ENCODE results near the gene SMG9. TPM values are rescaled to one million over a fixed set of nuclear protein-coding genes. Genes with fewer than 3 reads are reported as not detected.

The SMG9 gene
- total and polyA plus RNA-seq, 2 donors (not counting 1 experiment from before 2014, with no cell fraction given): 6.0 to 6.1 TPM

DNA sequence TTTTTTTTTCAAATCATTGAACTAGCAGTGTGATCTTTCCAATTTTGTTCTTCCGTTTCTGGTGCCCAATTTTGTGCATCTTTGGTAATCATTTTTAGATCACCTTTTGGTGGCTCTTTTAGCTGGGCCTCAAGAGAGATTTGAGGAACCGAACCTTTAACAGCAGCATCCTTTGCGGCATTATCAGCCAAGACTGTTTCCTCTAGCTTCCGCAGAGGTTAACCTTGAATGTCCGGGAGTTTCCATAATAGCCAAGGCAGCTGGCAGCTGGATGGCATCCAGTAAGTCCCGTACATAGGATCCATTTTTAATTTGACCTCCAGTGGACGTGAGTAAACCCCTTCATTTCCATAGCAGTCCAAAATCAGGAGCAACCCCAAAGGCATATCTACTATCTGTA lies 29.3 kb downstream of the SMG9 start:
- H3K4me1 ChIP-seq (ENCODE audit: control insufficient read depth, extremely low read depth, insufficient read depth, low read length): no peaks in the 10 kb centered on the region
- no peak overlapping the region for H2AFZ ChIP-seq (ENCODE audit: low read length)
- no peaks in the 10 kb centered on the region for H3K79me2 ChIP-seq (ENCODE audit: control insufficient read depth, insufficient read depth, low read length)
- no peaks in the 10 kb centered on the region for H3K27me3 ChIP-seq (ENCODE audit: control insufficient read depth, insufficient read depth, low read length)
- no peak overlapping the region for H3K9ac ChIP-seq (ENCODE audit: insufficient read depth, low read length)
- H3K27ac ChIP-seq (ENCODE audit: insufficient read depth, low read length): no peak overlapping the region
- no peak overlapping the region for H3K4me3 ChIP-seq (replicated peaks in 1 of 4; ENCODE audit: control extremely low read depth in 1 of 4, insufficient read depth in 1 of 4, low read depth in 3 of 4, low read length in 4 of 4)
- H3K9me3 ChIP-seq (ENCODE audit: control insufficient read depth, insufficient read depth, low read depth, low read length): no peaks in the 10 kb centered on the region
- no peak for DNase-seq (ENCODE audit: low read depth in 2 of 2)
- H4K20me1 ChIP-seq (ENCODE audit: control insufficient read depth, extremely low read depth, insufficient read depth, low read length): no peaks in the 10 kb centered on the region
- no peak overlapping the region for H3K4me2 ChIP-seq (ENCODE audit: extremely low read depth, insufficient read depth, low read length)
- TF ChIP-seq, protein P1, sequence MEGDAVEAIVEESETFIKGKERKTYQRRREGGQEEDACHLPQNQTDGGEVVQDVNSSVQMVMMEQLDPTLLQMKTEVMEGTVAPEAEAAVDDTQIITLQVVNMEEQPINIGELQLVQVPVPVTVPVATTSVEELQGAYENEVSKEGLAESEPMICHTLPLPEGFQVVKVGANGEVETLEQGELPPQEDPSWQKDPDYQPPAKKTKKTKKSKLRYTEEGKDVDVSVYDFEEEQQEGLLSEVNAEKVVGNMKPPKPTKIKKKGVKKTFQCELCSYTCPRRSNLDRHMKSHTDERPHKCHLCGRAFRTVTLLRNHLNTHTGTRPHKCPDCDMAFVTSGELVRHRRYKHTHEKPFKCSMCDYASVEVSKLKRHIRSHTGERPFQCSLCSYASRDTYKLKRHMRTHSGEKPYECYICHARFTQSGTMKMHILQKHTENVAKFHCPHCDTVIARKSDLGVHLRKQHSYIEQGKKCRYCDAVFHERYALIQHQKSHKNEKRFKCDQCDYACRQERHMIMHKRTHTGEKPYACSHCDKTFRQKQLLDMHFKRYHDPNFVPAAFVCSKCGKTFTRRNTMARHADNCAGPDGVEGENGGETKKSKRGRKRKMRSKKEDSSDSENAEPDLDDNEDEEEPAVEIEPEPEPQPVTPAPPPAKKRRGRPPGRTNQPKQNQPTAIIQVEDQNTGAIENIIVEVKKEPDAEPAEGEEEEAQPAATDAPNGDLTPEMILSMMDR (conservative IDR thresholded peaks at IDR 0.05 in 1 of 2, IDR thresholded peaks at IDR 0.05 in 1 of 2; ENCODE audit: low read depth in 1 of 2, low read length in 2 of 2): no peak
- no peak for TF ChIP-seq EZH2 (IDR thresholded peaks at IDR 0.05; ENCODE audit: low read length, missing control alignments)
- H3K36me3 ChIP-seq (ENCODE audit: control insufficient read depth, insufficient read depth, low read length): peaks cover 5% of the 10 kb centered on the region

DNA sequence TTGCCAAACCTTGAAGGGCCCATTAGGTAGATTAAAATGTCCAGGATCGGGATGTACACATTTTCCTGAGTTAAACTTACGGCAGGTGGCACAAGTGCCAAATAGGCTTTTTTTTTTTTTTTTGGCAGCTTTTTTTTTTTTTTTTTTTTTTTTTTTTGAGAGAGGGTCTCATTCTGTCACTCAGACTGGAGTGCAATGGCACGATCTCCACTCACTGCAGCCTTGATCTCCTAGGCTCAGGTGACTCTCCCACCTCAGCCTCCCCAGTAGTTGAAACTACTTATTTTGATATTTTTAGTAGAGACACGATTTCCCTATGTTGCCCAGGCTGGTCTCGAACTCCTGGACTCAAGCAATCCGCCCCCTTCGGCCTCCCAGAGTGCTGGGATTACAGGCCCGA lies 29.9 kb downstream of the SMG9 start:
- H3K9me3 ChIP-seq (ENCODE audit: control insufficient read depth, insufficient read depth, low read depth, low read length): no peaks in the 10 kb centered on the region
- no peak for DNase-seq (ENCODE audit: low read depth in 2 of 2)
- no peak overlapping the region for H3K9ac ChIP-seq (ENCODE audit: insufficient read depth, low read length)
- H3K36me3 ChIP-seq (ENCODE audit: control insufficient read depth, insufficient read depth, low read length): peaks cover 5% of the 10 kb centered on the region
- H3K4me1 ChIP-seq (ENCODE audit: control insufficient read depth, extremely low read depth, insufficient read depth, low read length): no peaks in the 10 kb centered on the region
- no peak overlapping the region for H3K4me2 ChIP-seq (ENCODE audit: extremely low read depth, insufficient read depth, low read length)
- H4K20me1 ChIP-seq (ENCODE audit: control insufficient read depth, extremely low read depth, insufficient read depth, low read length): no peaks in the 10 kb centered on the region
- no peaks in the 10 kb centered on the region for H3K79me2 ChIP-seq (ENCODE audit: control insufficient read depth, insufficient read depth, low read length)
- TF ChIP-seq EZH2 (IDR thresholded peaks at IDR 0.05; ENCODE audit: low read length, missing control alignments): no peak
- TF ChIP-seq, protein P1 (conservative IDR thresholded peaks at IDR 0.05 in 1 of 2, IDR thresholded peaks at IDR 0.05 in 1 of 2; ENCODE audit: low read depth in 1 of 2, low read length in 2 of 2): no peak
- H3K27ac ChIP-seq (ENCODE audit: insufficient read depth, low read length): no peak overlapping the region
- no peak overlapping the region for H2AFZ ChIP-seq (ENCODE audit: low read length)
- no peaks in the 10 kb centered on the region for H3K27me3 ChIP-seq (ENCODE audit: control insufficient read depth, insufficient read depth, low read length)
- H3K4me3 ChIP-seq (replicated peaks in 1 of 4; ENCODE audit: control extremely low read depth in 1 of 4, insufficient read depth in 1 of 4, low read depth in 3 of 4, low read length in 4 of 4): no peak overlapping the region

DNA sequence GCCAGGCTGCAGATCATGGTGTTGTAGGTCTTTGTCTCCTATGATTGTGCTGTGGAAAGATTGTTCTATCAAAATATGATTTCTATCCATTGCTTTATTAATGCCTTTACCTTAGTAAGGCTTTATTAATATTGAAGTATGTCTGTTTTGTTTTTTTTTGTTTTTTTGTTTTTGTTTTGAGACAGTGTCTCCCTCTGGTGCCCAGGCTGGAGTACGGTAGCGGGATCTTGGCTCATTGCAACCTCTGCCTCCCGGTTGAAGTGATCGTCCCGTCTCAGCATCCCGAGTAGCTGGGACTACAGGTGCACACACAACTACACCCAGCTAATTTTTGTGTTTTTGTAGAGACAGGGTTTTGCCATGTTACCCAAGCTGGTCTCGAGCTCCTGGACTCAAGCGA lies 31.2 kb downstream of the SMG9 start:
- Histone ChIP-seq H3K27me3 (ENCODE audit: control insufficient read depth, insufficient read depth, low read length) (no peaks in the 10 kb centered on the region), H3K36me3 (ENCODE audit: control insufficient read depth, insufficient read depth, low read length) (peaks cover 2% of the 10 kb centered on the region), H3K9me3 (ENCODE audit: control insufficient read depth, insufficient read depth, low read depth, low read length) (no peaks in the 10 kb centered on the region), H3K4me3 (replicated peaks in 1 of 4; ENCODE audit: control extremely low read depth in 1 of 4, insufficient read depth in 1 of 4, low read depth in 3 of 4, low read length in 4 of 4) (no peak overlapping the region), H4K20me1 (ENCODE audit: control insufficient read depth, extremely low read depth, insufficient read depth, low read length) (no peaks in the 10 kb centered on the region), H3K27ac (ENCODE audit: insufficient read depth, low read length) (no peak overlapping the region), H2AFZ (ENCODE audit: low read length) (no peak overlapping the region), H3K9ac (ENCODE audit: insufficient read depth, low read length) (no peak overlapping the region), H3K4me1 (ENCODE audit: control insufficient read depth, extremely low read depth, insufficient read depth, low read length) (no peaks in the 10 kb centered on the region), H3K4me2 (ENCODE audit: extremely low read depth, insufficient read depth, low read length) (no peak overlapping the region), H3K79me2 (ENCODE audit: control insufficient read depth, insufficient read depth, low read length) (no peaks in the 10 kb centered on the region)
- DNase-seq (ENCODE audit: low read depth in 2 of 2): peak in 1 of 2 donors; percentile 23
- TF ChIP-seq EZH2 (IDR thresholded peaks at IDR 0.05; ENCODE audit: low read length, missing control alignments): no peak
- TF ChIP-seq, protein P1 (conservative IDR thresholded peaks at IDR 0.05 in 1 of 2, IDR thresholded peaks at IDR 0.05 in 1 of 2; ENCODE audit: low read depth in 1 of 2, low read length in 2 of 2): peak; percentile 16 to 30

Data from fibroblast of lung (primary cell).